C4-2B (cell line): ENCODE results near the gene RPN2.

Experiments used
- ZFX ChIP-seq: fragments of 450-650 bp; IDR thresholded peaks from 2 replicates; pipeline ENCODE4 v1.6.1; 2017
- TF ChIP-seq, protein P1 (sequence below): fragments of 450-650 bp; conservative IDR thresholded peaks from 2 replicates; pipeline ENCODE4 v1.5.1; 2017; ENCODE audit warnings: mild to moderate bottlenecking

DNA sequence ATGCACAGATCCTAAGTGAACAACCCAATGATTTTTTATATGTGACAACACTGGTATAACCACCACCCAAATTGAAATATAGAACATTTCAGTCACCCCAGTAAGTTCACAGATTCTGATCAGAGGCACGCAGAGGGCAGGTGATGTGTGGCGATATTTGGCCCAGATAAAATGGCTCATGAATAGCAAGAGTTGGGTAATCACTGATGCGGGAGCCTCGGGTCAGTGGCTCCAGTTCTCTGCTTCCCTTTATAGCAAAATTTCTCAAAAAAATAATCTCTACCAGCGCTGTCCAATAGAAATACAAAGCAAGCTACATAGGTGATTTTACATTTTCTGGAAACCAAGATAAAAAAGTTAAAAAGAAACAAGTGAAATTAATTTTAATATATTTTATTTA lies 67.6 kb downstream of the RPN2 start:
- TF ChIP-seq, protein P1, sequence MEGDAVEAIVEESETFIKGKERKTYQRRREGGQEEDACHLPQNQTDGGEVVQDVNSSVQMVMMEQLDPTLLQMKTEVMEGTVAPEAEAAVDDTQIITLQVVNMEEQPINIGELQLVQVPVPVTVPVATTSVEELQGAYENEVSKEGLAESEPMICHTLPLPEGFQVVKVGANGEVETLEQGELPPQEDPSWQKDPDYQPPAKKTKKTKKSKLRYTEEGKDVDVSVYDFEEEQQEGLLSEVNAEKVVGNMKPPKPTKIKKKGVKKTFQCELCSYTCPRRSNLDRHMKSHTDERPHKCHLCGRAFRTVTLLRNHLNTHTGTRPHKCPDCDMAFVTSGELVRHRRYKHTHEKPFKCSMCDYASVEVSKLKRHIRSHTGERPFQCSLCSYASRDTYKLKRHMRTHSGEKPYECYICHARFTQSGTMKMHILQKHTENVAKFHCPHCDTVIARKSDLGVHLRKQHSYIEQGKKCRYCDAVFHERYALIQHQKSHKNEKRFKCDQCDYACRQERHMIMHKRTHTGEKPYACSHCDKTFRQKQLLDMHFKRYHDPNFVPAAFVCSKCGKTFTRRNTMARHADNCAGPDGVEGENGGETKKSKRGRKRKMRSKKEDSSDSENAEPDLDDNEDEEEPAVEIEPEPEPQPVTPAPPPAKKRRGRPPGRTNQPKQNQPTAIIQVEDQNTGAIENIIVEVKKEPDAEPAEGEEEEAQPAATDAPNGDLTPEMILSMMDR = no peak
- no peak for TF ChIP-seq ZFX
